ENCODE results near the gene LMNTD1. TPM values are rescaled to one million over a fixed set of nuclear protein-coding genes. Genes with fewer than 3 reads are reported as not detected.
A peak's percentile ranks its signal among the peaks of the same experiment; 100 is the strongest.

LMNTD1 gene
- polyA plus RNA-seq, 1 of the 3 experiments (the other 2 are of a cell fraction), result 0.20 TPM

DNA sequence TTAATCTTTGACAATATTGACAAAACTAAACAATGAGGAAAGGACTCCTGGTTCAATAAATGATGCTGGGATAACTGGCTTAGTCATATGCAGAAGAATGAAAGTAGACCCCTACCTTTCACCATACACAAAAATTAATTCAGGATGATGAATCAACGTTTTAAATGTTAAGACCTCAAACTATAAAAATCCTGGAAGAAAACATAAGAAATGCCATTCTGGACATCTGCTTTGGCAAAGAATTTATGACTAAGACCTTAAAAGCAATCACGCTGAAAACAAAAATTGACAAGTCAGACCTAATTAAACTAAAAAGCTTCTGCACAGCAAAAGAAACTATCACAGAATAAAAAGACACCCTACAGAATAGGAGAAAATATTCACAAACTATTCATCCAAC lies 97.4 kb downstream of the LMNTD1 start:
- H3K27me3 ChIP-seq (ENCODE audit: insufficient read depth), result no peaks in the 10 kb centered on the region
- ChIA-PET CTCF (interaction anchor here (0.7 kb wide), 1 partner anchor 574 kb away, joined by 3 read pairs; no protein-coding TSS in a partner anchor), POLR2A (no interaction called here)
- no peaks in the 10 kb centered on the region for H4K20me1 ChIP-seq (ENCODE audit: insufficient read depth)
- H3K4me1 ChIP-seq (ENCODE audit: control insufficient read depth in 1 of 2, insufficient read depth in 2 of 2, low read depth in 1 of 2, low read length in 1 of 2), result peaks cover 4 to 12% of the 10 kb centered on the region in 2 experiments
- TF ChIP-seq RCOR1 (IDR thresholded peaks at IDR 0.05; ENCODE audit: low read length), result no peak
- peak; percentile 41 to 79; a peak in 2 of 4 replicates for TF ChIP-seq EP300 (IDR thresholded peaks at IDR 0.05; ENCODE audit: borderline replicate concordance in 1 of 2, low read depth in 1 of 2, low read length in 1 of 2)
- peak; percentile 72; the same call in 1 of the 2 replicates for TF ChIP-seq FOSL2 (IDR thresholded peaks at IDR 0.05; ENCODE audit: borderline replicate concordance, low read depth)
- no peak for TF ChIP-seq RAD21 (IDR thresholded peaks at IDR 0.05; ENCODE audit: low read length)
- peak; percentile 80 for TF ChIP-seq TEAD4 (IDR thresholded peaks at IDR 0.05; ENCODE audit: borderline replicate concordance, insufficient read depth)
- TF ChIP-seq JUND (IDR thresholded peaks at IDR 0.05), result peak; percentile 72
- TF ChIP-seq, protein P1, sequence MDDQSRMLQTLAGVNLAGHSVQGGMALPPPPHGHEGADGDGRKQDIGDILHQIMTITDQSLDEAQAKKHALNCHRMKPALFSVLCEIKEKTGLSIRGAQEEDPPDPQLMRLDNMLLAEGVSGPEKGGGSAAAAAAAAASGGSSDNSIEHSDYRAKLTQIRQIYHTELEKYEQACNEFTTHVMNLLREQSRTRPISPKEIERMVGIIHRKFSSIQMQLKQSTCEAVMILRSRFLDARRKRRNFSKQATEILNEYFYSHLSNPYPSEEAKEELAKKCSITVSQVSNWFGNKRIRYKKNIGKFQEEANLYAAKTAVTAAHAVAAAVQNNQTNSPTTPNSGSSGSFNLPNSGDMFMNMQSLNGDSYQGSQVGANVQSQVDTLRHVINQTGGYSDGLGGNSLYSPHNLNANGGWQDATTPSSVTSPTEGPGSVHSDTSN (IDR thresholded peaks at IDR 0.05), result peak; percentile 91
- no peak for TF ChIP-seq SIN3A (IDR thresholded peaks at IDR 0.05; ENCODE audit: borderline replicate concordance, low read depth, low read length)
- TF ChIP-seq POLR2AphosphoS5 (IDR thresholded peaks at IDR 0.05; ENCODE audit: low read depth, low read length), result 0 out of 2 replicates have a peak, but pooled peaks have one; percentile 16
- TF ChIP-seq, protein P2, sequence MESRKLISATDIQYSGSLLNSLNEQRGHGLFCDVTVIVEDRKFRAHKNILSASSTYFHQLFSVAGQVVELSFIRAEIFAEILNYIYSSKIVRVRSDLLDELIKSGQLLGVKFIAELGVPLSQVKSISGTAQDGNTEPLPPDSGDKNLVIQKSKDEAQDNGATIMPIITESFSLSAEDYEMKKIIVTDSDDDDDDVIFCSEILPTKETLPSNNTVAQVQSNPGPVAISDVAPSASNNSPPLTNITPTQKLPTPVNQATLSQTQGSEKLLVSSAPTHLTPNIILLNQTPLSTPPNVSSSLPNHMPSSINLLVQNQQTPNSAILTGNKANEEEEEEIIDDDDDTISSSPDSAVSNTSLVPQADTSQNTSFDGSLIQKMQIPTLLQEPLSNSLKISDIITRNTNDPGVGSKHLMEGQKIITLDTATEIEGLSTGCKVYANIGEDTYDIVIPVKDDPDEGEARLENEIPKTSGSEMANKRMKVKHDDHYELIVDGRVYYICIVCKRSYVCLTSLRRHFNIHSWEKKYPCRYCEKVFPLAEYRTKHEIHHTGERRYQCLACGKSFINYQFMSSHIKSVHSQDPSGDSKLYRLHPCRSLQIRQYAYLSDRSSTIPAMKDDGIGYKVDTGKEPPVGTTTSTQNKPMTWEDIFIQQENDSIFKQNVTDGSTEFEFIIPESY (IDR thresholded peaks at IDR 0.05; ENCODE audit: borderline replicate concordance, low read depth), result no peak
- peak; percentile 87 for TF ChIP-seq TCF12 (IDR thresholded peaks at IDR 0.05)
- TF ChIP-seq, protein P3, sequence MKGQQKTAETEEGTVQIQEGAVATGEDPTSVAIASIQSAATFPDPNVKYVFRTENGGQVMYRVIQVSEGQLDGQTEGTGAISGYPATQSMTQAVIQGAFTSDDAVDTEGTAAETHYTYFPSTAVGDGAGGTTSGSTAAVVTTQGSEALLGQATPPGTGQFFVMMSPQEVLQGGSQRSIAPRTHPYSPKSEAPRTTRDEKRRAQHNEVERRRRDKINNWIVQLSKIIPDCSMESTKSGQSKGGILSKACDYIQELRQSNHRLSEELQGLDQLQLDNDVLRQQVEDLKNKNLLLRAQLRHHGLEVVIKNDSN (IDR thresholded peaks at IDR 0.05; ENCODE audit: borderline replicate concordance, low read depth), result no peak
- TF ChIP-seq, protein P4, sequence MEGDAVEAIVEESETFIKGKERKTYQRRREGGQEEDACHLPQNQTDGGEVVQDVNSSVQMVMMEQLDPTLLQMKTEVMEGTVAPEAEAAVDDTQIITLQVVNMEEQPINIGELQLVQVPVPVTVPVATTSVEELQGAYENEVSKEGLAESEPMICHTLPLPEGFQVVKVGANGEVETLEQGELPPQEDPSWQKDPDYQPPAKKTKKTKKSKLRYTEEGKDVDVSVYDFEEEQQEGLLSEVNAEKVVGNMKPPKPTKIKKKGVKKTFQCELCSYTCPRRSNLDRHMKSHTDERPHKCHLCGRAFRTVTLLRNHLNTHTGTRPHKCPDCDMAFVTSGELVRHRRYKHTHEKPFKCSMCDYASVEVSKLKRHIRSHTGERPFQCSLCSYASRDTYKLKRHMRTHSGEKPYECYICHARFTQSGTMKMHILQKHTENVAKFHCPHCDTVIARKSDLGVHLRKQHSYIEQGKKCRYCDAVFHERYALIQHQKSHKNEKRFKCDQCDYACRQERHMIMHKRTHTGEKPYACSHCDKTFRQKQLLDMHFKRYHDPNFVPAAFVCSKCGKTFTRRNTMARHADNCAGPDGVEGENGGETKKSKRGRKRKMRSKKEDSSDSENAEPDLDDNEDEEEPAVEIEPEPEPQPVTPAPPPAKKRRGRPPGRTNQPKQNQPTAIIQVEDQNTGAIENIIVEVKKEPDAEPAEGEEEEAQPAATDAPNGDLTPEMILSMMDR (IDR thresholded peaks at IDR 0.05), result no peak
- peak; percentile 66; the same call in 1 of the 2 replicates for TF ChIP-seq NFIC (IDR thresholded peaks at IDR 0.05; ENCODE audit: borderline replicate concordance)
- TF ChIP-seq, protein P5, sequence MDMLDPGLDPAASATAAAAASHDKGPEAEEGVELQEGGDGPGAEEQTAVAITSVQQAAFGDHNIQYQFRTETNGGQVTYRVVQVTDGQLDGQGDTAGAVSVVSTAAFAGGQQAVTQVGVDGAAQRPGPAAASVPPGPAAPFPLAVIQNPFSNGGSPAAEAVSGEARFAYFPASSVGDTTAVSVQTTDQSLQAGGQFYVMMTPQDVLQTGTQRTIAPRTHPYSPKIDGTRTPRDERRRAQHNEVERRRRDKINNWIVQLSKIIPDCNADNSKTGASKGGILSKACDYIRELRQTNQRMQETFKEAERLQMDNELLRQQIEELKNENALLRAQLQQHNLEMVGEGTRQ (IDR thresholded peaks at IDR 0.05; ENCODE audit: borderline replicate concordance, low read depth, low read length), result no peak
- TF ChIP-seq NRF1 (IDR thresholded peaks at IDR 0.05; ENCODE audit: low read depth, low read length), result no peak
- TF ChIP-seq, protein P6, sequence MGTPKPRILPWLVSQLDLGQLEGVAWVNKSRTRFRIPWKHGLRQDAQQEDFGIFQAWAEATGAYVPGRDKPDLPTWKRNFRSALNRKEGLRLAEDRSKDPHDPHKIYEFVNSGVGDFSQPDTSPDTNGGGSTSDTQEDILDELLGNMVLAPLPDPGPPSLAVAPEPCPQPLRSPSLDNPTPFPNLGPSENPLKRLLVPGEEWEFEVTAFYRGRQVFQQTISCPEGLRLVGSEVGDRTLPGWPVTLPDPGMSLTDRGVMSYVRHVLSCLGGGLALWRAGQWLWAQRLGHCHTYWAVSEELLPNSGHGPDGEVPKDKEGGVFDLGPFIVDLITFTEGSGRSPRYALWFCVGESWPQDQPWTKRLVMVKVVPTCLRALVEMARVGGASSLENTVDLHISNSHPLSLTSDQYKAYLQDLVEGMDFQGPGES (IDR thresholded peaks at IDR 0.05; ENCODE audit: low read depth, low read length), result no peak
- TF ChIP-seq, protein P7, sequence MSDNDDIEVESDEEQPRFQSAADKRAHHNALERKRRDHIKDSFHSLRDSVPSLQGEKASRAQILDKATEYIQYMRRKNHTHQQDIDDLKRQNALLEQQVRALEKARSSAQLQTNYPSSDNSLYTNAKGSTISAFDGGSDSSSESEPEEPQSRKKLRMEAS (IDR thresholded peaks at IDR 0.05; ENCODE audit: low read depth), result no peak
- TF ChIP-seq YY1 (IDR thresholded peaks at IDR 0.05; ENCODE audit: low read depth), result no peak
- TF ChIP-seq ELF1 (IDR thresholded peaks at IDR 0.05), result no peak
- TF ChIP-seq, protein P8, sequence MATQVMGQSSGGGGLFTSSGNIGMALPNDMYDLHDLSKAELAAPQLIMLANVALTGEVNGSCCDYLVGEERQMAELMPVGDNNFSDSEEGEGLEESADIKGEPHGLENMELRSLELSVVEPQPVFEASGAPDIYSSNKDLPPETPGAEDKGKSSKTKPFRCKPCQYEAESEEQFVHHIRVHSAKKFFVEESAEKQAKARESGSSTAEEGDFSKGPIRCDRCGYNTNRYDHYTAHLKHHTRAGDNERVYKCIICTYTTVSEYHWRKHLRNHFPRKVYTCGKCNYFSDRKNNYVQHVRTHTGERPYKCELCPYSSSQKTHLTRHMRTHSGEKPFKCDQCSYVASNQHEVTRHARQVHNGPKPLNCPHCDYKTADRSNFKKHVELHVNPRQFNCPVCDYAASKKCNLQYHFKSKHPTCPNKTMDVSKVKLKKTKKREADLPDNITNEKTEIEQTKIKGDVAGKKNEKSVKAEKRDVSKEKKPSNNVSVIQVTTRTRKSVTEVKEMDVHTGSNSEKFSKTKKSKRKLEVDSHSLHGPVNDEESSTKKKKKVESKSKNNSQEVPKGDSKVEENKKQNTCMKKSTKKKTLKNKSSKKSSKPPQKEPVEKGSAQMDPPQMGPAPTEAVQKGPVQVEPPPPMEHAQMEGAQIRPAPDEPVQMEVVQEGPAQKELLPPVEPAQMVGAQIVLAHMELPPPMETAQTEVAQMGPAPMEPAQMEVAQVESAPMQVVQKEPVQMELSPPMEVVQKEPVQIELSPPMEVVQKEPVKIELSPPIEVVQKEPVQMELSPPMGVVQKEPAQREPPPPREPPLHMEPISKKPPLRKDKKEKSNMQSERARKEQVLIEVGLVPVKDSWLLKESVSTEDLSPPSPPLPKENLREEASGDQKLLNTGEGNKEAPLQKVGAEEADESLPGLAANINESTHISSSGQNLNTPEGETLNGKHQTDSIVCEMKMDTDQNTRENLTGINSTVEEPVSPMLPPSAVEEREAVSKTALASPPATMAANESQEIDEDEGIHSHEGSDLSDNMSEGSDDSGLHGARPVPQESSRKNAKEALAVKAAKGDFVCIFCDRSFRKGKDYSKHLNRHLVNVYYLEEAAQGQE (IDR thresholded peaks at IDR 0.05; ENCODE audit: low read depth, low read length), result no peak
- no peak for TF ChIP-seq GABPA (IDR thresholded peaks at IDR 0.05; ENCODE audit: low read depth)
- 14% methylated on average over 2 of the region's 2 CpGs for WGBS (ENCODE audit: low lambda C conversion rate)
- H3F3A ChIP-seq (replicated peaks; ENCODE audit: insufficient read depth), result peaks cover 38% of the 10 kb centered on the region
- H3K36me3 ChIP-seq (replicated peaks in 1 of 2; ENCODE audit: control insufficient read depth in 1 of 2, insufficient read depth in 2 of 2, low read length in 1 of 2), result no peaks in the 10 kb centered on the region
- no peak overlapping the region for H2AFZ ChIP-seq (ENCODE audit: low read depth)
- H3K9me2 ChIP-seq, result no peaks in the 10 kb centered on the region
- no peak for DNase-seq
- H3K4me3 ChIP-seq (ENCODE audit: low read depth in 2 of 2, low read length in 1 of 2), result no peak overlapping the region
- peak overlapping the region in 1 of 2 experiments; percentile 65; a peak in 3 of 4 replicates for H3K27ac ChIP-seq (ENCODE audit: low read depth in 2 of 2, low read length in 1 of 2)
- H3K9me3 ChIP-seq, result no peaks in the 10 kb centered on the region
- H3K4me2 ChIP-seq, result no peak overlapping the region
- no peaks in the 10 kb centered on the region for H3K79me2 ChIP-seq (ENCODE audit: insufficient read depth)
- no peak overlapping the region for H3K9ac ChIP-seq
